H1 (cell line): ENCODE measurements around the gene ARAP3. TPM values are rescaled to one million over a fixed set of nuclear protein-coding genes. Genes with fewer than 3 reads are reported as not detected.

Source experiments
- CTCF ChIA-PET: fragments of 300-600 bp; sonication (Branson Sonifier 250); formaldehyde crosslinking; loops from one replicate; lab custom pipeline; 2021; ENCODE audit not compliant: partially characterized antibody; lab: Charles Lee
- POLR2A ChIA-PET: fragments of 300-600 bp; sonication (Branson Sonifier 250); formaldehyde crosslinking; loops from one replicate; lab custom pipeline; 2021; ENCODE audit warnings: inconsistent platforms; ENCODE audit not compliant: partially characterized antibody; lab: Charles Lee
- DNase-seq, 2 experiments: peaks; one replicate each; pipeline versions ENCODE4 v3.0.0 to v3.0.0-alpha.2; 2010 to 2022; ENCODE audit warnings: low spot score in 2 of 2, low read depth in 1 of 2, mixed read lengths in 1 of 2
- FAIRE-seq: peaks from 2 replicates; lab custom pipeline; 2011; peaks lifted over from hg19 to GRCh38; lab: Jason Lieb, UNC
- H2AFZ ChIP-seq: 2 replicates; pipeline ENCODE4 v1.8.1; 2012; ENCODE audit warnings: low read length, inconsistent platforms
- H2AK5ac ChIP-seq: 2 replicates; pipeline ENCODE4 v1.6.1; 2013; ENCODE audit warnings: low read depth, low read length
- H2BK120ac ChIP-seq: replicated peaks from 2 replicates; pipeline ENCODE3; 2013; ENCODE audit warnings: low read depth, low read length, inconsistent platforms
- H2BK12ac ChIP-seq: 2 replicates; pipeline ENCODE4 v1.6.1; 2013; ENCODE audit warnings: low read depth, low read length
- H2BK15ac ChIP-seq: 2 replicates; pipeline ENCODE4 v1.6.1; 2013; ENCODE audit warnings: low read length
- H2BK20ac ChIP-seq: 2 replicates; pipeline ENCODE4 v1.6.1; 2013; ENCODE audit warnings: low read length
- H2BK5ac ChIP-seq: 2 replicates; pipeline ENCODE4 v1.6.1; 2013; ENCODE audit warnings: low read depth, low read length
- H3K14ac ChIP-seq: 2 replicates; pipeline ENCODE4 v1.6.1; 2013; ENCODE audit warnings: inconsistent platforms; ENCODE audit not compliant: insufficient read length
- H3K18ac ChIP-seq: 2 replicates; pipeline ENCODE4 v1.6.1; 2013; ENCODE audit warnings: low read length; ENCODE audit errors: extremely low read depth
- H3K23ac ChIP-seq: 2 replicates; pipeline ENCODE4 v1.6.1; 2013; ENCODE audit warnings: inconsistent platforms; ENCODE audit not compliant: insufficient read length
- H3K23me2 ChIP-seq: 2 replicates; pipeline ENCODE4 v1.6.1; 2013; ENCODE audit warnings: low read depth, low read length
- H3K27ac ChIP-seq: 2 replicates; pipeline ENCODE4 v1.6.1; 2011; ENCODE audit warnings: low read depth, low read length, inconsistent platforms
- H3K27me3 ChIP-seq, 4 experiments: replicated peaks in 1 of 4; 1 replicate in 1 of 4; 2 replicates in 3 of 4; pipeline versions ENCODE4 v1.6.1 to v1.8.1; 2011 to 2013; ENCODE audit warnings: low read length in 3 of 4, mild to moderate bottlenecking in 3 of 4, inconsistent platforms in 2 of 4, mixed read lengths in 2 of 4, moderate library complexity in 1 of 4; ENCODE audit not compliant: control insufficient read depth in 3 of 4, insufficient read depth in 3 of 4; ENCODE audit errors: extremely low read depth in 1 of 4
- H3K36me3 ChIP-seq, 4 experiments: 2 replicates each; pipeline versions ENCODE4 v1.6.1 to v1.8.1; 2011 to 2013; ENCODE audit warnings: mild to moderate bottlenecking in 4 of 4, low read length in 3 of 4, moderate library complexity in 2 of 4, control low read depth in 1 of 4, inconsistent platforms in 1 of 4; ENCODE audit not compliant: insufficient read depth in 4 of 4, control insufficient read depth in 2 of 4
- H3K4ac ChIP-seq: replicated peaks from 2 replicates; pipeline ENCODE3; 2013; ENCODE audit warnings: low read length, low read depth, mixed read lengths, inconsistent platforms; ENCODE audit not compliant: insufficient read length
- H3K4me1 ChIP-seq, 4 experiments: replicated peaks in 1 of 4; 1 replicate in 1 of 4; 2 replicates in 3 of 4; pipeline versions ENCODE4 v1.6.1 to v1.8.1; 2011 to 2013; ENCODE audit warnings: low read length in 3 of 4, inconsistent platforms in 2 of 4, mixed read lengths in 1 of 4; ENCODE audit not compliant: insufficient read depth in 4 of 4, control insufficient read depth in 3 of 4
- H3K4me2 ChIP-seq, 2 experiments: 2 replicates each; pipeline versions ENCODE4 v1.6.1 to v1.8.1; 2011 to 2013; ENCODE audit warnings: low read depth in 2 of 2, low read length in 2 of 2, control low read depth in 1 of 2, inconsistent platforms in 1 of 2, mild to moderate bottlenecking in 1 of 2; ENCODE audit not compliant: insufficient read depth in 1 of 2
- H3K4me3 ChIP-seq, 4 experiments: fragments of 200-600, 300-600 bp in 1 of 4; sonication (generic), shearing (Covaris generic), sonication (Bioruptor Twin) in 1 of 4; 2 replicates each; pipeline versions ENCODE4 v1.5.1 to v1.8.1; 2011 to 2016; ENCODE audit warnings: low read length in 4 of 4, low read depth in 3 of 4, control low read depth in 2 of 4, inconsistent platforms in 2 of 4, mild to moderate bottlenecking in 2 of 4, mixed read lengths in 1 of 4, moderate library complexity in 1 of 4; ENCODE audit not compliant: insufficient read depth in 2 of 4; ENCODE audit errors: extremely low read depth in 1 of 4
- H3K56ac ChIP-seq: replicated peaks from 2 replicates; pipeline ENCODE3; 2013; ENCODE audit warnings: low read depth, mild to moderate bottlenecking, mixed read lengths, low read length, inconsistent platforms; ENCODE audit not compliant: insufficient read length
- H3K79me1 ChIP-seq: 2 replicates; pipeline ENCODE4 v1.6.1; 2013; ENCODE audit warnings: low read depth, low read length, control low read depth
- H3K79me2 ChIP-seq, 2 experiments: 2 replicates each; pipeline versions ENCODE4 v1.6.1 to v1.8.1; 2012 to 2013; ENCODE audit warnings: low read length in 2 of 2, mild to moderate bottlenecking in 2 of 2, inconsistent platforms in 1 of 2; ENCODE audit not compliant: insufficient read depth in 2 of 2, control insufficient read depth in 1 of 2
- H3K9ac ChIP-seq, 4 experiments: replicated peaks in 1 of 4; 1 replicate in 1 of 4; 2 replicates in 3 of 4; pipeline versions ENCODE4 v1.6.1 to v1.8.1; 2011 to 2013; ENCODE audit warnings: low read depth in 3 of 4, low read length in 3 of 4, control low read depth in 2 of 4, mild to moderate bottlenecking in 2 of 4, moderate library complexity in 2 of 4, inconsistent platforms in 1 of 4; ENCODE audit errors: extremely low read depth in 1 of 4
- H3K9me3 ChIP-seq, 2 experiments: 2 replicates each; pipeline versions ENCODE4 v1.6.1 to v1.8.1; 2012 to 2013; ENCODE audit warnings: mild to moderate bottlenecking in 2 of 2, moderate library complexity in 2 of 2, control low read depth in 1 of 2, inconsistent platforms in 1 of 2, low read depth in 1 of 2, low read length in 1 of 2, mixed read lengths in 1 of 2; ENCODE audit not compliant: insufficient read depth in 2 of 2
- H4K20me1 ChIP-seq, 2 experiments: replicated peaks in 1 of 2; 2 replicates each; pipeline versions ENCODE3 to v1.8.1; 2011 to 2013; ENCODE audit warnings: inconsistent platforms in 2 of 2, low read length in 2 of 2, mild to moderate bottlenecking in 1 of 2; ENCODE audit not compliant: insufficient read depth in 2 of 2, control insufficient read depth in 1 of 2
- H4K5ac ChIP-seq: 2 replicates; pipeline ENCODE4 v1.6.1; 2013; ENCODE audit warnings: low read length, low read depth, mixed read lengths, inconsistent platforms; ENCODE audit not compliant: insufficient read length
- H4K8ac ChIP-seq: 2 replicates; pipeline ENCODE4 v1.8.0; 2013; ENCODE audit warnings: mild to moderate bottlenecking, moderate library complexity, low read length, inconsistent platforms; ENCODE audit not compliant: insufficient read depth; ENCODE audit errors: extremely low read depth
- H4K91ac ChIP-seq: replicated peaks from 2 replicates; pipeline ENCODE3; 2013; ENCODE audit warnings: low read length, mixed read lengths, inconsistent platforms; ENCODE audit not compliant: insufficient read length
- JUN ChIP-seq: IDR thresholded peaks from 2 replicates; pipeline ENCODE4 v1.6.1; 2011; ENCODE audit warnings: low read depth, mild to moderate bottlenecking, improper control_type of control experiment, low read length
- KDM1A ChIP-seq: fragments of 200-600, 300-600 bp; sonication (generic); IDR thresholded peaks from 2 replicates; pipeline ENCODE4 v1.7.1; 2016; ENCODE audit warnings: mild to moderate bottlenecking, low read length, borderline replicate concordance
- SIN3A ChIP-seq, 2 experiments: IDR thresholded peaks in 1 of 2; conservative IDR thresholded peaks in 1 of 2; 2 replicates each; pipeline ENCODE4 v1.6.1; 2011 to 2012; ENCODE audit warnings: low read length in 2 of 2, improper control_type of control experiment in 1 of 2, low read depth in 1 of 2, mild to moderate bottlenecking in 1 of 2
- WGBS, 2 experiments: shearing (Covaris generic) in 1 of 2; methylation state at CpG; one replicate each; pipeline versions ENCODE4 v1.1.6 to v1.1.7; 2013 to 2015; ENCODE audit warnings: low lambda C conversion rate in 2 of 2, mixed read lengths in 2 of 2, inconsistent platforms in 1 of 2, low coverage in 1 of 2, missing lambda C conversion rate in 1 of 2; ENCODE audit not compliant: insufficient replicate concordance in 2 of 2, insufficient coverage in 1 of 2, insufficient read length in 1 of 2; ENCODE audit errors: extremely low coverage in 1 of 2, missing lambda C conversion rate in 1 of 2; 5-methylcytosine and 5-hydroxymethylcytosine counted together
- polyA plus RNA-seq, 7 experiments: library from polyadenylated mRNA; depleted of rRNA in 3 of 7; stranded (reverse) in 5 of 7; unstranded in 2 of 7; fragments of >200 nt in 5 of 7; fragments of 200-250 nt in 2 of 7; gene quantifications; 1 replicate in 5 of 7; 2 replicates in 1 of 7; 4 replicates in 1 of 7; pipeline versions ENCODE4 v1.2.1 to v1.2.3, GENCODE V29; 2011 to 2013; ENCODE audit warnings: missing spikeins in 2 of 7, mixed read lengths in 2 of 7
- total RNA-seq: library from RNA; stranded (reverse); fragmentation: NEBNext Ultra II Directional; extraction: Animal tissue kit (Norgen Biotek cat#: 25700); gene quantifications from 2 replicates; pipeline ENCODE4 v1.2.1, GENCODE V29; 2021
- TF ChIP-seq, protein P1 (sequence below), 3 experiments: IDR thresholded peaks; 1 replicate in 2 of 3; 2 replicates in 1 of 3; pipeline versions ENCODE4 v1.5.1 to v1.6.1; 2011; ENCODE audit warnings: low read length in 3 of 3, mild to moderate bottlenecking in 3 of 3, inconsistent platforms in 2 of 3, low read depth in 1 of 3, moderate library complexity in 1 of 3; ENCODE audit not compliant: insufficient read depth in 1 of 3; ENCODE audit errors: control extremely low read depth in 1 of 3

ARAP3 gene
- total and polyA plus RNA-seq, 2 of the 8 experiments (the other 6 are each of a cell fraction or from before 2014, with no cell fraction given) = 14.4 to 48.6 TPM

DNA sequence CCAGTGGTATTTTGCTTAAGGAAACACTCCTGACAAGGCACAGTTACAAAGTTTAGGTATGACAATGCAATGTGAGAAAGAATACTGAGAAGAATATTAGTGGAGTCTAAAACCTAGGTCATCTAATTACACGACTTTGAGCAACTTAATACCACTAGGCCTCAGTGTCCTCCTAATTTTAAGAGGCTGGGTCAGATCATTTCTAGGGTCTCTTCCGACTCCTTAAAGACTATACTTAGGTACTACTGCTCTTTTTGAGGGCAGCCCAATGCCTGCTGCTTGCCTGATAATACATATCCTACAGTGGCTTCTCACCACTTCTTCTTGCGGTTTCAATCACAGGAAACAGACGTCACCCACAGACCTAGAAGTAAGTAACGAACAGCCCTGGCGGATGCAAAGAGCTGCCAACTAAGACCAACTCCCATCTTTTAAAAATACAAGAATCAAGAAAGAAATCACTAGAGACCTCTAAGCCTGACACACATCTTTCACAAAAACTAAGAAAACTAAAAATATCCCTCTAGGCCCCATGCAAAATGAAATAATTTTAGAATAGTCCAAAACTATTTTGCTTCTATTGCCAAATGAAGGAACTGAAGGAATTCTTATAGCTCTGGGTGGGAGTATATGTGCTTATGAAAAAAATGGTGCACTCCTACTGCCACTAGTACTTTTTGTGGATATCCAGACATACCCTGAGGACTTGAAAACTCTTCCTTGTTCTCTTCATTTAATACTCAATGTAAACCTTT, 76.3 kb downstream of the ARAP3 start:
- Histone ChIP-seq H3K9me3 (no peaks in the 10 kb centered on the region), H2AFZ (no peak overlapping the region), H3K4ac (no peak overlapping the region), H2BK15ac (no peak overlapping the region), H2BK20ac (no peak overlapping the region), H2BK120ac (no peak overlapping the region), H3K14ac (no peak overlapping the region), H3K36me3 (no peaks in the 10 kb centered on the region), H3K23me2 (no peaks in the 10 kb centered on the region), H3K27me3 (no peaks in the 10 kb centered on the region), H3K18ac (no peak overlapping the region), H4K20me1 (peaks cover 4 to 7% of the 10 kb centered on the region in 2 experiments), H3K4me1 (no peaks in the 10 kb centered on the region; a peak in 1 of 7 replicates), H3K79me1 (peaks cover 7% of the 10 kb centered on the region), H4K5ac (no peak overlapping the region), H2BK12ac (no peak overlapping the region), H4K91ac (no peak overlapping the region), H3K4me3 (no peak overlapping the region), H3K27ac (no peak overlapping the region), H3K4me2 (no peak overlapping the region), H2BK5ac (no peak overlapping the region), H3K56ac (no peak overlapping the region), H4K8ac (no peak overlapping the region), H3K23ac (no peak overlapping the region), H3K79me2 (peaks cover 9 to 92% of the 10 kb centered on the region in 2 experiments; a peak in 3 of 4 replicates), H3K9ac (no peak overlapping the region), H2AK5ac (no peak overlapping the region)
- CTCF ChIA-PET = no interaction called here
- DNase-seq (no peak), FAIRE-seq (no peak)
- 88% methylated on average over 6 of the region's 6 CpGs; no CpG with 5 or more reads in 1 of the 2 experiments for WGBS, 2 experiments
- no peak for TF ChIP-seq JUN
- no peak for TF ChIP-seq SIN3A (conservative IDR thresholded peaks at IDR 0.05 in 1 of 2, IDR thresholded peaks at IDR 0.05 in 1 of 2; ENCODE audit: low read depth in 1 of 2, low read length in 2 of 2)
- TF ChIP-seq KDM1A = no peak
- TF ChIP-seq, protein P1, sequence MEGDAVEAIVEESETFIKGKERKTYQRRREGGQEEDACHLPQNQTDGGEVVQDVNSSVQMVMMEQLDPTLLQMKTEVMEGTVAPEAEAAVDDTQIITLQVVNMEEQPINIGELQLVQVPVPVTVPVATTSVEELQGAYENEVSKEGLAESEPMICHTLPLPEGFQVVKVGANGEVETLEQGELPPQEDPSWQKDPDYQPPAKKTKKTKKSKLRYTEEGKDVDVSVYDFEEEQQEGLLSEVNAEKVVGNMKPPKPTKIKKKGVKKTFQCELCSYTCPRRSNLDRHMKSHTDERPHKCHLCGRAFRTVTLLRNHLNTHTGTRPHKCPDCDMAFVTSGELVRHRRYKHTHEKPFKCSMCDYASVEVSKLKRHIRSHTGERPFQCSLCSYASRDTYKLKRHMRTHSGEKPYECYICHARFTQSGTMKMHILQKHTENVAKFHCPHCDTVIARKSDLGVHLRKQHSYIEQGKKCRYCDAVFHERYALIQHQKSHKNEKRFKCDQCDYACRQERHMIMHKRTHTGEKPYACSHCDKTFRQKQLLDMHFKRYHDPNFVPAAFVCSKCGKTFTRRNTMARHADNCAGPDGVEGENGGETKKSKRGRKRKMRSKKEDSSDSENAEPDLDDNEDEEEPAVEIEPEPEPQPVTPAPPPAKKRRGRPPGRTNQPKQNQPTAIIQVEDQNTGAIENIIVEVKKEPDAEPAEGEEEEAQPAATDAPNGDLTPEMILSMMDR (IDR thresholded peaks at IDR 0.05; ENCODE audit: control extremely low read depth in 1 of 3, insufficient read depth in 1 of 3, low read depth in 1 of 3, low read length in 3 of 3) = no peak
- POLR2A ChIA-PET = interaction anchor here (7.9 kb wide), 1 partner anchor 11 kb away, joined by 55 read pairs; the partner anchor contains the start of gene DIAPH1
